SK-N-SH (cell line): ENCODE measurements around the gene CDC73.

ENCODE experiments used
- RAD21 ChIP-seq: IDR thresholded peaks from 2 replicates; pipeline ENCODE4 v1.6.1; 2012; ENCODE audit warnings: mild to moderate bottlenecking, low read length
- TAF1 ChIP-seq: IDR thresholded peaks from 2 replicates; pipeline ENCODE4 v1.6.1; 2012; ENCODE audit warnings: low read depth, mild to moderate bottlenecking, low read length, moderate library complexity, borderline replicate concordance

GRCh38 chr1:193211539-193211938 is 89.7 kb downstream of the CDC73 start:
- TF ChIP-seq TAF1 (no peak), RAD21 (no peak)
